Spleen (tissue), 11 donors: ENCODE measurements around the gene CTBP1. TPM values are rescaled to one million over a fixed set of nuclear protein-coding genes. Genes with fewer than 3 reads are reported as not detected.

Experiments used
- DNase-seq: peaks from one replicate; pipeline ENCODE4 v3.0.0-alpha.2; 2020
- H3K27ac ChIP-seq, 8 donors: fragments of 200-600 bp; sonication (generic) in 7 of 8; 1 replicate in 4 of 8; 2 replicates in 4 of 8; pipeline versions ENCODE4 v1.5.0 to v1.8.0; 2016 to 2021; ENCODE audit warnings: inconsistent platforms in 4 of 8, mild to moderate bottlenecking in 4 of 8, moderate library complexity in 1 of 8
- H3K27me3 ChIP-seq, 7 donors: fragments of 200-600 bp; sonication (generic) in 6 of 7; replicated peaks in 1 of 7; 1 replicate in 4 of 7; 2 replicates in 3 of 7; pipeline versions ENCODE4 v1.5.0 to v1.8.0; 2016 to 2021; ENCODE audit warnings: inconsistent platforms in 3 of 7, mild to moderate bottlenecking in 1 of 7
- H3K36me3 ChIP-seq, 6 donors: fragments of 200-600 bp; sonication (generic) in 5 of 6; 1 replicate in 4 of 6; 2 replicates in 2 of 6; pipeline versions ENCODE4 v1.5.0 to v1.8.0; 2016 to 2021; ENCODE audit warnings: inconsistent platforms in 2 of 6
- H3K4me1 ChIP-seq, 6 donors: fragments of 200-600 bp; sonication (generic) in 5 of 6; 1 replicate in 3 of 6; 2 replicates in 3 of 6; pipeline versions ENCODE4 v1.5.0 to v1.8.0; 2016 to 2021; ENCODE audit warnings: inconsistent platforms in 3 of 6
- H3K4me3 ChIP-seq, 8 donors: fragments of 200-600 bp; sonication (generic) in 7 of 8; 1 replicate in 4 of 8; 2 replicates in 4 of 8; pipeline versions ENCODE4 v1.5.0 to v1.8.0; 2016 to 2021; ENCODE audit warnings: inconsistent platforms in 4 of 8, mild to moderate bottlenecking in 4 of 8, moderate library complexity in 2 of 8
- H3K9me3 ChIP-seq, 8 donors: fragments of 200-600 bp; sonication (generic) in 7 of 8; 1 replicate in 4 of 8; 2 replicates in 4 of 8; pipeline versions ENCODE4 v1.5.0 to v1.8.0; 2016 to 2021; ENCODE audit warnings: inconsistent platforms in 4 of 8
- CTCF ChIP-seq, 11 experiments: fragments of 200-600 bp in 7 of 11; fragments of 450-650 bp in 4 of 11; sonication (generic) in 4 of 11; IDR thresholded peaks in 8 of 11; conservative IDR thresholded peaks in 3 of 11; 1 replicate in 7 of 11; 2 replicates in 4 of 11; pipeline versions ENCODE4 v1.4.0 to v1.8.0; 2016 to 2021; ENCODE audit warnings: antibody characterized with exemption in 11 of 11, inconsistent platforms in 4 of 11, mild to moderate bottlenecking in 1 of 11
- POLR2A ChIP-seq, 3 donors: fragments of 450-650 bp; IDR thresholded peaks; one replicate each; pipeline ENCODE4 v1.5.1; 2017; ENCODE audit warnings: antibody characterized with exemption in 3 of 3, mild to moderate bottlenecking in 1 of 3
- POLR2AphosphoS5 ChIP-seq, 3 donors: sonication (generic); formaldehyde crosslinking; IDR thresholded peaks; one replicate each; pipeline ENCODE4 v1.5.1; 2017; ENCODE audit warnings: antibody characterized with exemption in 3 of 3
- WGBS, 5 donors: extraction: QIAGEN DNeasy Blood & Tissue Kit in 3 of 5; methylation state at CpG; one replicate each; pipeline versions ENCODE4 v1.1.5 to v1.1.7; 2013 to 2018; 5-methylcytosine and 5-hydroxymethylcytosine counted together
- intact Hi-C: fragments of 100-400 bp; cut with DNase I; formaldehyde crosslinking; loops from one replicate; pipeline ENCODE4 v1.15.0; 2023; ENCODE audit warnings: low total_unique reads
- polyA plus RNA-seq, 3 donors: library from polyadenylated mRNA; stranded (reverse); fragments of 200-250 nt; gene quantifications; one replicate each; pipeline ENCODE4 v1.2.1, GENCODE V29; 2013
- total RNA-seq, 7 donors: library from RNA; depleted of rRNA in 3 of 7; stranded (reverse); fragments of >200 nt in 3 of 7; fragmentation: NEBNext Ultra II Directional in 4 of 7; extraction: Animal tissue kit (Norgen Biotek cat#: 25700) in 4 of 7; gene quantifications; one replicate each; pipeline versions ENCODE4 v1.1.0 to v1.2.1, GENCODE V29; 2016 to 2021
- donor health status: healthy with polysubstance abuse.
- donor health status: DM: no; HTN: no; CAD: no; lungs with moderate emphysema.
- donor health status: DM: no; HTN: no; CAD: no.
- donor health status: Bipolar disorder and iron deficiency.
- donor health status: healthy.
- donor health status: DM: no; HTN: no; CAD: no.
- donor health status: DM: yes; HTN: yes; CAD: no.

CTBP1 gene
- total and polyA plus RNA-seq, 10 donors = 101 to 226 (median 187) TPM

- intact Hi-C loops = loop anchor here (10.0 kb wide), 1 partner anchor 85 kb away; no protein-coding TSS in a partner anchor
- Histone ChIP-seq H3K4me3 (no peak overlapping the region), H3K9me3 (no peaks in the 10 kb centered on the region), H3K27ac (no peak overlapping the region), H3K27me3 (peaks cover 0 to 55% (median 30%) of the 10 kb centered on the region in 7 donors), H3K36me3 (peaks cover 0 to 22% (median 0%) of the 10 kb centered on the region in 6 donors), H3K4me1 (peaks cover 13 to 80% (median 48%) of the 10 kb centered on the region in 6 donors)
- TF ChIP-seq POLR2A (IDR thresholded peaks at IDR 0.05) = no peak
- no peak for TF ChIP-seq POLR2AphosphoS5 (IDR thresholded peaks at IDR 0.05)
- TF ChIP-seq CTCF (IDR thresholded peaks at IDR 0.05 in 8 of 11, conservative IDR thresholded peaks at IDR 0.05 in 3 of 11) = no peak
- 81 to 89% (median 85%) methylated on average over 1 to 13 of the region's 13 CpGs for WGBS, 5 donors
- DNase-seq = peak; percentile 77
These were observed 79.2 kb downstream of the CTBP1 start for GRCh38 chr4:1169691-1170096.

DNA sequence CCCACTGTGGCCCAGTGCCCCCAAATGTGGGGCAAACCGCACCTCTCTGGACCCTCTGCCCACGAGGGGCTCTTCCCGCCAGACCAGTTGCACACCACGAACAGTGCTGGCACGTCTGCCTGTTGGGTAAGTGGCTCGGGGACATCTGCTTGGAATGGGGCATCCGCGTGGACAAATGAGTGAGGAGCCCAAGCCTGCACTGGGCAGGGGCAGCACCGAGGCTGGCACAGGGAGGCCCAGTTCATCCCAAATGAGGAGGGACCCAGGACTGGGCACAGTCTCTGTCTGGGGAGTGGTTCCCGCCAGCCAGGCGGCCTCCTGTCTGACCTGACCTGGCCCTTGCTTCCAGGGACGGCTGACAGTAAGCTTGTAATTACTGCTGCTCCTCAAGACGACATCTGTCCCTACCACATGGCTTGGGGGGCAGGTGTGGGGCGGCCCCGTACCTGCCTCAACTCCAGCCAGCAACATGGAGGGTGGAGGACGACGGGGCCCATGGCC lies 79.7 kb downstream of the CTBP1 start:
- DNase-seq = no peak
- intact Hi-C loops = loop anchor here (10.0 kb wide), 1 partner anchor 86 kb away; no protein-coding TSS in a partner anchor
- Histone ChIP-seq H3K36me3 (peaks cover 0 to 22% (median 0%) of the 10 kb centered on the region in 6 donors), H3K27me3 (peaks cover 0 to 55% (median 30%) of the 10 kb centered on the region in 7 donors), H3K4me1 (peaks cover 13 to 84% (median 48%) of the 10 kb centered on the region in 6 donors), H3K4me3 (no peak overlapping the region), H3K27ac (no peak overlapping the region), H3K9me3 (no peaks in the 10 kb centered on the region)
- TF ChIP-seq POLR2AphosphoS5 (IDR thresholded peaks at IDR 0.05) (no peak), POLR2A (IDR thresholded peaks at IDR 0.05) (no peak), CTCF (IDR thresholded peaks at IDR 0.05 in 8 of 11, conservative IDR thresholded peaks at IDR 0.05 in 3 of 11) (no peak)
- 86 to 96% (median 88%) methylated on average over 10 to 17 of the region's 17 CpGs for WGBS, 5 donors

GRCh38 chr4:1168191-1169101 lies 80.5 kb downstream of the CTBP1 start:
- Histone ChIP-seq H3K27ac (peak overlapping the region in 5 of 8 donors; percentile 78 to 92 (median 89)), H3K9me3 (peaks cover 0 to 4% (median 0%) of the 10 kb centered on the region in 8 donors), H3K27me3 (peaks cover 0 to 47% (median 30%) of the 10 kb centered on the region in 7 donors), H3K36me3 (peaks cover 0 to 22% (median 0%) of the 10 kb centered on the region in 6 donors), H3K4me3 (peak overlapping the region in 4 of 8 donors; percentile 74 to 95 (median 77)), H3K4me1 (peaks cover 13 to 89% (median 51%) of the 10 kb centered on the region in 6 donors)
- no peak for TF ChIP-seq POLR2A (IDR thresholded peaks at IDR 0.05)
- TF ChIP-seq CTCF (IDR thresholded peaks at IDR 0.05 in 8 of 11, conservative IDR thresholded peaks at IDR 0.05 in 3 of 11) = no peak
- TF ChIP-seq POLR2AphosphoS5 (IDR thresholded peaks at IDR 0.05) = no peak
- 80 to 85% (median 81%) methylated on average over 18 to 21 of the region's 21 CpGs for WGBS, 5 donors
- peak; percentile 78 for DNase-seq
- intact Hi-C loops = loop anchor here (10.0 kb wide), 1 partner anchor 86 kb away; no protein-coding TSS in a partner anchor
